ENCODE results near the gene FANCD2OS.

DNA sequence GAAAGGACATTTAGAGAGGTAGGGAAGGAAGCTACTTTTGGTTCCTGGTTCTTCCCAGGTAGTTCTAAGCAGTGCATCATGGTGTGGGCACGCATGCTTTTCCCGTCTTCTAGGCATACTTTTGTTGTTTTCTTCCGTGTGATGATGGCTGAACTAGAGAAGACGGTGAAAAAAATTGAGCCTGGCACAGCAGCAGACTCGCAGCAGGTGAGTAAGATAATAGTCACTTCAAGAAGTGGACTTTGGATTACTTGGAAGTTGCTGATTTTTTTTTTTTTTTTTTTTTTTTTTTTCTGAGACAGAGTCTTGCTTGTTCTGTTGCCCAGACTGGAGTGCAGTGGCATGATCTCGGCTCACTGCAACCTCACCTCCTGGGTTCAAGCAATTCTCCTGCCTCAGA is 17.9 kb downstream of the FANCD2OS start:
- no peak for TF ChIP-seq CTCF (IDR thresholded peaks at IDR 0.05 in 4 of 5, conservative IDR thresholded peaks at IDR 0.05 in 1 of 5)
- TF ChIP-seq POLR2A (IDR thresholded peaks at IDR 0.05) = no peak
